ENCODE measurements around the gene TARM1.

Gene TARM1

GRCh38 chr19:54063350-54064116, 17.6 kb downstream of the TARM1 start, which contains the start of gene VSTM1:
TSS of gene VSTM1 (minus strand) at chr19:54063897. CDS start at chr19:54063777, 120 bp downstream.
- Histone ChIP-seq H3K27me3 (no peaks in the 10 kb centered on the region), H3K36me3 (peaks cover under 1% of the 10 kb centered on the region), H3K27ac (peak within 1 kb of the TSS; percentile 92), H3K4me3 (ENCODE audit: low read depth in 1 of 2, low read length in 1 of 2) (peak within 1 kb of the TSS; percentile 56 to 69), H3K4me1 (ENCODE audit: control insufficient read depth in 1 of 2, insufficient read depth in 1 of 2, low read depth in 1 of 2, low read length in 1 of 2) (peaks cover 44 to 47% of the 10 kb centered on the region in 2 experiments), H3K9me3 (no peaks in the 10 kb centered on the region)
- TF ChIP-seq, protein P1, sequence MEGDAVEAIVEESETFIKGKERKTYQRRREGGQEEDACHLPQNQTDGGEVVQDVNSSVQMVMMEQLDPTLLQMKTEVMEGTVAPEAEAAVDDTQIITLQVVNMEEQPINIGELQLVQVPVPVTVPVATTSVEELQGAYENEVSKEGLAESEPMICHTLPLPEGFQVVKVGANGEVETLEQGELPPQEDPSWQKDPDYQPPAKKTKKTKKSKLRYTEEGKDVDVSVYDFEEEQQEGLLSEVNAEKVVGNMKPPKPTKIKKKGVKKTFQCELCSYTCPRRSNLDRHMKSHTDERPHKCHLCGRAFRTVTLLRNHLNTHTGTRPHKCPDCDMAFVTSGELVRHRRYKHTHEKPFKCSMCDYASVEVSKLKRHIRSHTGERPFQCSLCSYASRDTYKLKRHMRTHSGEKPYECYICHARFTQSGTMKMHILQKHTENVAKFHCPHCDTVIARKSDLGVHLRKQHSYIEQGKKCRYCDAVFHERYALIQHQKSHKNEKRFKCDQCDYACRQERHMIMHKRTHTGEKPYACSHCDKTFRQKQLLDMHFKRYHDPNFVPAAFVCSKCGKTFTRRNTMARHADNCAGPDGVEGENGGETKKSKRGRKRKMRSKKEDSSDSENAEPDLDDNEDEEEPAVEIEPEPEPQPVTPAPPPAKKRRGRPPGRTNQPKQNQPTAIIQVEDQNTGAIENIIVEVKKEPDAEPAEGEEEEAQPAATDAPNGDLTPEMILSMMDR (IDR thresholded peaks at IDR 0.05): no peak

GRCh38 chr19:54062643-54063042, 18.5 kb downstream of the TARM1 start:
- H3K4me3 ChIP-seq (ENCODE audit: low read depth in 1 of 2, low read length in 1 of 2): peak overlapping the region; percentile 56 to 69
- peaks cover 44 to 47% of the 10 kb centered on the region in 2 experiments for H3K4me1 ChIP-seq (ENCODE audit: control insufficient read depth in 1 of 2, insufficient read depth in 1 of 2, low read depth in 1 of 2, low read length in 1 of 2)
- TF ChIP-seq, protein P1 (IDR thresholded peaks at IDR 0.05): no peak
- no peaks in the 10 kb centered on the region for H3K9me3 ChIP-seq
- peak overlapping the region; percentile 92 for H3K27ac ChIP-seq
- H3K36me3 ChIP-seq: peaks cover 9% of the 10 kb centered on the region
- H3K27me3 ChIP-seq: no peaks in the 10 kb centered on the region

- Histone ChIP-seq H3K4me3 (ENCODE audit: low read depth in 1 of 2, low read length in 1 of 2) (peak overlapping the region in 1 of 2 experiments; percentile 9), H3K9me3 (no peaks in the 10 kb centered on the region), H3K36me3 (peaks cover 28% of the 10 kb centered on the region), H3K27me3 (no peaks in the 10 kb centered on the region), H3K4me1 (ENCODE audit: control insufficient read depth in 1 of 2, insufficient read depth in 1 of 2, low read depth in 1 of 2, low read length in 1 of 2) (peaks cover 16 to 38% of the 10 kb centered on the region in 2 experiments), H3K27ac (peak overlapping the region; percentile 72)
- TF ChIP-seq, protein P1 (IDR thresholded peaks at IDR 0.05): no peak
Measured at GRCh38 chr19:54047616-54048015, 33.5 kb downstream of the TARM1 start.

GRCh38 chr19:54045771-54046170, 35.4 kb downstream of the TARM1 start:
- H3K9me3 ChIP-seq: no peaks in the 10 kb centered on the region
- peaks cover 16 to 38% of the 10 kb centered on the region in 2 experiments for H3K4me1 ChIP-seq (ENCODE audit: control insufficient read depth in 1 of 2, insufficient read depth in 1 of 2, low read depth in 1 of 2, low read length in 1 of 2)
- TF ChIP-seq, protein P1 (IDR thresholded peaks at IDR 0.05): no peak
- H3K4me3 ChIP-seq (ENCODE audit: low read depth in 1 of 2, low read length in 1 of 2): no peak overlapping the region
- H3K36me3 ChIP-seq: peaks cover 33% of the 10 kb centered on the region
- no peak overlapping the region for H3K27ac ChIP-seq
- H3K27me3 ChIP-seq: no peaks in the 10 kb centered on the region

DNA sequence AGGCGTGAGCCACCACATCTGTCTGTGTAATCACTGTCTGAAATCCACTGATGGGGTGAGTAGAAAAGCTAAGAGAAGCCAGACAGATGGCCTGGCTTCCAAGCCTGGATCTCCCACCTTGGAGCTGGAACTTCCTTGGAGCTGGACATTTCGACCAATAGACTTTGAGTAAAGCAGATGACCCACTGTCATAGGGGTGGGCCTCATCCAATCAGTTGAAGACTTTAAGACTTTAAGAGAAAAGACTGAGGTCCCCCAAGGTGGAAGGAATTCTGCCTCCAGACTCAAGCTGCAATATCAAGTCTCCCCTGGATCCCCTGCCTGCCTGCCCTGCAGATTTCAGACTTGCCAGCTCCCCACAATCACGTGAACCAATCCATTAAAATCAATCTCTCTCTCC, 38.2 kb downstream of the TARM1 start:
- Histone ChIP-seq H3K27me3 (no peaks in the 10 kb centered on the region), H3K4me3 (ENCODE audit: low read depth in 1 of 2, low read length in 1 of 2) (no peak overlapping the region), H3K4me1 (ENCODE audit: control insufficient read depth in 1 of 2, insufficient read depth in 1 of 2, low read depth in 1 of 2, low read length in 1 of 2) (peaks cover 10 to 14% of the 10 kb centered on the region in 2 experiments), H3K27ac (no peak overlapping the region), H3K36me3 (peaks cover 42% of the 10 kb centered on the region), H3K9me3 (no peaks in the 10 kb centered on the region)
- TF ChIP-seq, protein P1 (IDR thresholded peaks at IDR 0.05): no peak

Data from neutrophil (primary cell).